Thymus (tissue), 11 donors: Measurements from ENCODE around the gene IFRD2. TPM values are rescaled to one million over a fixed set of nuclear protein-coding genes. Genes with fewer than 3 reads are reported as not detected.
A peak's percentile ranks its signal among the peaks of the same experiment; 100 is the strongest.
"Not testable (repeated sequence)": the region's sequence is repeated elsewhere in the genome, so short reads cannot be mapped to it uniquely, and the experiment has no call there.

Experiments used
- DNase-seq, 9 donors: peaks; one replicate each; pipeline ENCODE4 v3.0.0-alpha.2; 2013; ENCODE audit warnings: low spot score in 9 of 9, low read depth in 6 of 9, missing footprints in 1 of 9
- H3K27ac ChIP-seq, 2 donors: one replicate each; pipeline ENCODE4 v1.5.1; 2013; ENCODE audit warnings: control low read depth in 1 of 2, low read depth in 1 of 2, low read length in 1 of 2, mild to moderate bottlenecking in 1 of 2, moderate library complexity in 1 of 2
- H3K27me3 ChIP-seq, 2 donors: one replicate each; pipeline ENCODE4 v1.5.1; 2013; ENCODE audit warnings: low read length in 1 of 2; ENCODE audit not compliant: control insufficient read depth in 2 of 2, insufficient read depth in 1 of 2
- H3K36me3 ChIP-seq, 2 donors: one replicate each; pipeline ENCODE4 v1.5.1; 2013; ENCODE audit warnings: low read length in 1 of 2, mild to moderate bottlenecking in 1 of 2, moderate library complexity in 1 of 2; ENCODE audit not compliant: control insufficient read depth in 2 of 2, insufficient read depth in 2 of 2
- H3K4me1 ChIP-seq, 2 donors: one replicate each; pipeline ENCODE4 v1.5.1; 2013; ENCODE audit warnings: low read length in 2 of 2; ENCODE audit not compliant: control insufficient read depth in 2 of 2, insufficient read depth in 2 of 2
- H3K4me3 ChIP-seq, 2 donors: one replicate each; pipeline ENCODE4 v1.5.1; 2013; ENCODE audit warnings: low read length in 2 of 2, control low read depth in 1 of 2, mild to moderate bottlenecking in 1 of 2
- H3K9me3 ChIP-seq, 2 donors: one replicate each; pipeline ENCODE4 v1.5.1; 2013; ENCODE audit warnings: low read length in 1 of 2, mild to moderate bottlenecking in 1 of 2; ENCODE audit not compliant: control insufficient read depth in 2 of 2, insufficient read depth in 1 of 2
- WGBS: extraction: QIAGEN DNeasy Blood & Tissue Kit; methylation state at CpG from one replicate; pipeline ENCODE4 v1.1.7; 2013; 5-methylcytosine and 5-hydroxymethylcytosine counted together
- polyA plus RNA-seq: library from polyadenylated mRNA; stranded (reverse); fragments of 200-250 nt; gene quantifications from one replicate; pipeline ENCODE4 v1.2.3, GENCODE V29; 2013
- total RNA-seq: library from RNA; stranded (reverse); fragments of 120-200 nt; gene quantifications from one replicate; pipeline ENCODE4 v1.2.4, GENCODE V29; 2013
- donor health status: healthy.

The IFRD2 gene
- total and polyA plus RNA-seq, 2 donors: 31.0 to 52.3 TPM

GRCh38 chr3:50272911-50273688, 19.1 kb downstream of the IFRD2 start:
- DNase-seq: peak in 7 of 9 donors; percentile 39 to 85 (median 73)
- 5% methylated on average over 61 of the region's 61 CpGs for WGBS
- Histone ChIP-seq H3K27me3 (peaks cover 50 to 85% of the 10 kb centered on the region in 2 donors), H3K36me3 (no peaks in the 10 kb centered on the region), H3K27ac (no peak overlapping the region), H3K9me3 (peaks cover 0 to 23% of the 10 kb centered on the region in 2 donors), H3K4me1 (peaks cover 0 to 20% of the 10 kb centered on the region in 2 donors), H3K4me3 (no peak overlapping the region)

GRCh38 chr3:50272538-50272910, 19.7 kb downstream of the IFRD2 start:
- H3K27ac ChIP-seq, DNase-seq, H3K4me3 ChIP-seq, H3K36me3 ChIP-seq: not testable (repeated sequence)
- Histone ChIP-seq H3K9me3 (peaks cover 0 to 23% of the 10 kb centered on the region in 2 donors), H3K27me3 (peaks cover 47 to 85% of the 10 kb centered on the region in 2 donors), H3K4me1 (peaks cover 0 to 20% of the 10 kb centered on the region in 2 donors)
- 82% methylated on average over 10 of the region's 10 CpGs for WGBS

- WGBS: 95% methylated on average over 10 of the region's 10 CpGs
- Histone ChIP-seq H3K4me3 (no peak overlapping the region), H3K36me3 (no peaks in the 10 kb centered on the region), H3K27me3 (peaks cover 43 to 85% of the 10 kb centered on the region in 2 donors), H3K9me3 (peaks cover 0 to 16% of the 10 kb centered on the region in 2 donors), H3K4me1 (peaks cover 0 to 20% of the 10 kb centered on the region in 2 donors), H3K27ac (no peak overlapping the region)
- DNase-seq: no peak
Observed at GRCh38 chr3:50271314-50271936, 20.8 kb downstream of the IFRD2 start.

- Histone ChIP-seq H3K27ac (no peak overlapping the region), H3K4me1 (peaks cover 0 to 17% of the 10 kb centered on the region in 2 donors), H3K4me3 (no peak overlapping the region), H3K27me3 (peaks cover 35 to 85% of the 10 kb centered on the region in 2 donors), H3K9me3 (peaks cover 0 to 10% of the 10 kb centered on the region in 2 donors), H3K36me3 (no peaks in the 10 kb centered on the region)
- 92% methylated on average over 19 of the region's 19 CpGs for WGBS
- no peak for DNase-seq
Observed at GRCh38 chr3:50270422-50271224, 21.6 kb downstream of the IFRD2 start.

GRCh38 chr3:50269977-50270413, 22.2 kb downstream of the IFRD2 start:
- 94% methylated on average over 8 of the region's 8 CpGs for WGBS

GRCh38 chr3:50269460-50269859, 22.8 kb downstream of the IFRD2 start:
- Histone ChIP-seq H3K27me3 (peaks cover 24 to 82% of the 10 kb centered on the region in 2 donors), H3K9me3 (peaks cover 0 to 10% of the 10 kb centered on the region in 2 donors), H3K4me1 (peaks cover 0 to 14% of the 10 kb centered on the region in 2 donors), H3K4me3 (no peak overlapping the region), H3K27ac (no peak overlapping the region), H3K36me3 (no peaks in the 10 kb centered on the region)
- 93% methylated on average over 4 of the region's 4 CpGs for WGBS
- DNase-seq: no peak

More at GRCh38 chr3:50269977-50270413, 22.2 kb downstream of the IFRD2 start:
- Histone ChIP-seq H3K4me1 (peaks cover 0 to 12% of the 10 kb centered on the region in 2 donors), H3K4me3 (no peak overlapping the region), H3K27me3 (peaks cover 29 to 85% of the 10 kb centered on the region in 2 donors), H3K9me3 (peaks cover 0 to 10% of the 10 kb centered on the region in 2 donors), H3K27ac (no peak overlapping the region), H3K36me3 (no peaks in the 10 kb centered on the region)
- DNase-seq: no peak

GRCh38 chr3:50268703-50269451, 23.4 kb downstream of the IFRD2 start, which contains the start of gene SEMA3B:
Gene SEMA3B, plus strand, starts transcription at chr3:50269147. Its CDS starts 94 bp downstream, at chr3:50269241.
- no peaks in the 10 kb centered on the region for H3K36me3 ChIP-seq
- 89% methylated on average over 21 of the region's 21 CpGs for WGBS
- peaks cover 18 to 76% of the 10 kb centered on the region in 2 donors for H3K27me3 ChIP-seq
- H3K27ac ChIP-seq: no peak within 1 kb of the TSS
- no peak within 1 kb of the TSS for H3K4me3 ChIP-seq
- peaks cover 0 to 14% of the 10 kb centered on the region in 2 donors for H3K4me1 ChIP-seq
- peaks cover 0 to 6% of the 10 kb centered on the region in 2 donors for H3K9me3 ChIP-seq
- no peak for DNase-seq

- no peak for DNase-seq
- Histone ChIP-seq H3K27ac (no peak overlapping the region), H3K9me3 (peaks cover 0 to 4% of the 10 kb centered on the region in 2 donors), H3K27me3 (peaks cover 12 to 70% of the 10 kb centered on the region in 2 donors), H3K4me1 (peaks cover 0 to 12% of the 10 kb centered on the region in 2 donors), H3K4me3 (no peak overlapping the region), H3K36me3 (no peaks in the 10 kb centered on the region)
- WGBS: 84% methylated on average over 3 of the region's 3 CpGs
Observed at GRCh38 chr3:50268276-50268675, 24.0 kb downstream of the IFRD2 start.
